AG09309 (cell line): ENCODE measurements around the gene SIGLEC11.

Experiments used
- DNase-seq: peaks from one replicate; pipeline ENCODE4 v3.0.0-alpha.2; 2010; ENCODE audit warnings: low read depth
- H3K4me3 ChIP-seq: 2 replicates; pipeline ENCODE4 v1.5.1; 2011; ENCODE audit warnings: mild to moderate bottlenecking, low read depth, low read length, moderate library complexity; ENCODE audit not compliant: control insufficient read depth
- CTCF ChIP-seq: IDR thresholded peaks from 2 replicates; pipeline ENCODE4 v1.5.1; 2011; ENCODE audit warnings: mild to moderate bottlenecking, low read depth, low read length, inconsistent platforms; ENCODE audit not compliant: insufficient read depth, control insufficient read depth; ENCODE audit errors: missing control alignments

Gene SIGLEC11

GRCh38 chr19:50002386-50002960, 41.5 kb upstream of the SIGLEC11 start:
- DNase-seq: no peak
- no peak overlapping the region for H3K4me3 ChIP-seq
- TF ChIP-seq CTCF: no peak

- no peak for TF ChIP-seq CTCF
- no peak overlapping the region for H3K4me3 ChIP-seq
Measured at GRCh38 chr19:50001775-50002174, 40.8 kb upstream of the SIGLEC11 start.

GRCh38 chr19:50000841-50001557, 40.0 kb upstream of the SIGLEC11 start:
- TF ChIP-seq CTCF: no peak
- no peak overlapping the region for H3K4me3 ChIP-seq
- DNase-seq: no peak

More at GRCh38 chr19:50001775-50002174, 40.8 kb upstream of the SIGLEC11 start:
- DNase-seq: no peak

- TF ChIP-seq CTCF: no peak
- no peak overlapping the region for H3K4me3 ChIP-seq
- DNase-seq: no peak
Measured at GRCh38 chr19:50000038-50000840, 39.3 kb upstream of the SIGLEC11 start.

- H3K4me3 ChIP-seq: no peak overlapping the region
- no peak for DNase-seq
- TF ChIP-seq CTCF: no peak
Measured at GRCh38 chr19:49999371-50000010, 38.5 kb upstream of the SIGLEC11 start.

- no peak for DNase-seq
- no peak for TF ChIP-seq CTCF
- no peak overlapping the region for H3K4me3 ChIP-seq
Measured at GRCh38 chr19:49997709-49998108, 36.7 kb upstream of the SIGLEC11 start.
